ENCODE results near the gene CCSAP.
A peak's percentile ranks its signal among the peaks of the same experiment; 100 is the strongest.
"Not testable (repeated sequence)": the region's sequence is repeated elsewhere in the genome, so short reads cannot be mapped to it uniquely, and the experiment has no call there.

The CCSAP gene

GRCh38 chr1:229364207-229365065 lies 21.6 kb upstream of the CCSAP start:
- no peak for DNase-seq

DNA sequence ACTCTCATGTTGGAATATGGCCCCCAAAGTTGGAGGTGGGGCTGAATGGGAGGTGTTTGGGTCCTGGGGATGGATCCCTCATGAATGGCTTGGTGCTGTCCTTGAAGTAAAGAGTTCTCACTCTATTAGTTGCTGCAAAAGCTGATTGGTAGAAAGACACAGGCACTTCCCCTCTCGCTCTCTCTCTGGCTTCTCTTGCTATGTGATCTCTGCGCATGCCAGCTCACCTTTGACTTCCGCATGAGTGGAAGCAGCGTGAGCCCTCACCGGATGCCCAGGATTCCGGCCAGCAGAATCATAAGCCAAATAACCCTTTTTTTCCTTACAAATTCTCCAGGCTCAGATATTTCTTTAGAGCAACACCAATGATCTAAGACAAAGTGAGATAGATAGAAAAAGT lies 20.9 kb upstream of the CCSAP start:
- no peak for DNase-seq

GRCh38 chr1:229360420-229360819 lies 17.6 kb upstream of the CCSAP start:
- no peak for DNase-seq

DNA sequence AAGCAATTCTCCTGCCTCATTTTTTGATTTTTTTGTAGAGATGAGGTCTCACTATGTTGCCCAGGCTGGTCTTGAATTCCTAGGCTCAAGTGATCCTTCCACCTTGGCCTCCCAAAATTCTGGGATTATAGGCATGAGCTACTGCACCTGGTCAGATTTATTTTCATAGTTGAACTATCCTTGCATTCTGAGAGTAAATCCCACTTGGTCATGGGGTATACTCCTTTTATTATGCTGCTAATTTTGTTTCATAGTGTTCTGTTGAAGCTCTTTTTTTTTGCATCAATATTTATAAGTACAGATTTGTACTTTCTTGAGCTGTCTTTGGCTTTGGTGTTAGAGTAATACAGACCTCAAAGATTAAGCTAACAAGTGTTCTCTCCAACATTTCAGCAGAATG lies 12.8 kb upstream of the CCSAP start:
- no peak for DNase-seq

- DNase-seq: no peak
Observed at GRCh38 chr1:229354226-229354625, 11.4 kb upstream of the CCSAP start.

DNA sequence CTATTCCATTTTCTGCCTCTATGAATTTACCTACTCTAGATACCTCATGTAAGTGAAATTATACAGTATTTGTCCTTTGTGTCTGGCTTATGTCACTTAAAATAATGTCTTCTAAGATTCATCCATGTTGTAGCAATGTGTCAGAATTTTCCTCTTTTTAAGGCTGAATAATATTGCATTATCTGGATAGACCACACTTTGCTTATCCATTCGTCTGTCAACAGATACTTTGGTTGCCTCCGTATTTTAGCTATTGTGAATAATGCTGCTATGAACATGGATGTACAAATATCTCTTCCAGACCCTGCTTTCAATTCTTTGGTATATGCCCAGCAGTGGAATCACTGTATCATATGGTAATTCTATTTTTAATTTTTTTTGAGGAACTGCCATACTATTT lies 10.1 kb upstream of the CCSAP start:
- no peak for DNase-seq

DNA sequence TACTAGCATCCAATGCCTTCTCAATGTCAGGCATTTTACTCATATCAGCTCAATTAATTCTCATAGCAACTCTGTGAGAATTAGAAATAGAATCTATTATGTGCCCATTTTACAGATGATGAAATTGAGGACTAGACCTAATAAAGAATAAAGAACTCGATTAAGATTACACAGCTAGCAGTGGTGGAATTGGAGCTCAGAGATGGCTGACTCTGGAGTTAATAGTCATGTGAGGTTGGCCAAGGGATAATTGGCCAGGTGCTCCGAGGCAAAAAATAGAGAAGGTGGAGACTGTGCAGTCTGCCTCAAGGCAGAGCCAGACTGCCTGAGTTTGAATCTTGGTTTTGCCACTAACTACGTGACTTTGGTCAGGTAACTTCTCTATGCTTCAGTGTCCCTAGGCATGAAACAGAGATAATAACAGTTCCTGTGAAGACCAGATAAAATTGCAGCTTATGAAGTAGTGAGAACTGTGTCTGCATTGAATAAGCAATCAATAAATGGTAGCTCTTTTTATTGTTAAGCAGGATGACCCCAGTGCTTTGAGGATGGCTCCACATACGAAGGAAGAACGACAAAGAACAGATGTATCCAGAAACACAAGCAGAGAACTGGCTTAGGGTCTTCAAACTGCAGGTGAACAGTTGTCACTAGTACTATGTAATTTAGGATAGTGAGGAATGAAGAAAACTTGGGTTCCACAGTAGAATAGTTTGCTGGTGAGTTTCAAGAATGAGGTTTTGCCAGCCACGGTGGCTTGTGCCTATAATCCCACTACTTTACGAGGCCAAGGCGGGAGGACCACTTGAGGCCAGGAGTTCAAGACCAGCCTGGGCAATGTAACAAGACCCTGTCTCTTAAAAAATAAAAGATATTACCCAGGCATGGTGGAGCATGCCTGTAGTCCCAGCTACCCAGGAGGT lies 6.9 kb upstream of the CCSAP start:
- DNase-seq: no peak

- no peak for DNase-seq
Observed at GRCh38 chr1:229347528-229347927, 4.7 kb upstream of the CCSAP start.

DNA sequence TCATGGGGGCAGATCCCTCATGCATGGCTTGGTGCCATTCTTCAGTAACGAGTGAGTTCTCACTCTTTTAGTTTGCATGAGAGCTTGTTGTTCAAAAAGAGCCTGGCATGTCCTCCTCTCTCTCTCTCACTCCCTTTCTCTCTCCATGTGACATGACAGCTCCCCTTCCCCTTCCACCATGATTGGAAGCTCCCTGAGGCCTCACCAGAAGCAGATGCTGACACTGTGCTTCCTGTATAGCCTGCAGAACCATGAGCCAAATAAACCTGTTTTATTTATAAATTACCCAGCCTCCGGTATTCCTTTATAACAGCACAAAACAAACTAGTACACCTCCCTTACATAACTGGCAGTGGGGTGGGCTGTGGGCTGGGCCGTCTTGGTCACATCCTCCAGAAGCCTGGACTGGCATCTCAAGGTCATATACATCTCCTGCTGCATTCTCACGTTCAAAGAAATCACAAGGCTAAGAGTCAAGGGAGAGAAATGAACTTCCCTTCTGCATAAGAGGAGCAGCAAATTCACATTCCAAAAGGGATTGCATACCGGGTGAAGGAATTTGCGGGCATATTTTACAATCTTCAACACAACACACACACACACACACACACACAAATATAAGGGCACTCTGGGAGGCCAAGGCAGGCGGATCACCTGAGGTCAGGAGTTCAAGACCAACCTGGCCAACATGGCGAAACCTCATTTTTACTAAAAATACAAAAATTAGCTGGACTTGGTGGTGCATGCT lies 2.3 kb upstream of the CCSAP start:
- DNase-seq: no peak

- no peak for DNase-seq
Observed at GRCh38 chr1:229344139-229344538, 1.3 kb upstream of the CCSAP start.

GRCh38 chr1:229341774-229342655 lies 832 bp downstream of the CCSAP start:
- DNase-seq: peak; percentile 46

DNA sequence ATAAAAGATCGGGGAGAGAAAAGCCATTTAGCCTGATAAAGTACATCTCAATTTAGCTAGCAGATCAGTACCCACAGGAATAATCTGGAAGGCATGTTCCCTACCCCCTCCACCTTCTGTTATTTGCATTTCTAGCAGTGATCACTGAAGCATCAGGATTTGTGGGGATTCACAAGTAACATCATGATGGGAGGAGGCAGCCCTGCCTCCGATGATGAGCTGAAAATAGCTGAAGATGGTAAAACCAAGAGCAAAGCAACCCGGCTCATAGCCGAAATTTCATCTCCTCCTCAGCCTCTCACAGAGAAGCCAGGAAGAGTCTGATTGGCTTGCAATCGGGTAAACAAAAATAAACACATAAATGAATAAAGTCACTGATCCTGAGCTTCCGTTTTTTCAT lies 2.4 kb downstream of the CCSAP start:
- DNase-seq: no peak

- DNase-seq: no peak
Observed at GRCh38 chr1:229339520-229339919, 3.3 kb downstream of the CCSAP start.

DNA sequence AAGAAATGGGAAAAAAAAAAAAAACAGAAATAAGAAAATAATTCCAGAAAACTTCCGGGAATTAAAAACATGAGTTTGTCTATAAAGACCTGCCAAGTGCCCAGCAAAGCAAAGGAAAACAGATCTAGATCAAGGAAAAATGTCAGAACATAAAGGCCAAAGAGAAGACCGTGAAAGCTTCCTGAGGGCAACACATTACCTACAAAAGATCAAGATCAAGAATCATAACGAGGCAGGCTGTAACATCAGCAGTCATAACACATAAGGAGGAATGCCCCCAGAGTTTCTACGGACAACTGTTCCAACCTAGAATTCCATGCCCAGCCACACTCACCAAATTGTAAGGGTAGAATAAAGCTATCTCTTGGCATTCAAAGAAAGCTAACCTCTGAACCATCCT lies 3.8 kb downstream of the CCSAP start:
- DNase-seq: no peak

- no peak for DNase-seq
Observed at GRCh38 chr1:229336345-229336744, 6.5 kb downstream of the CCSAP start.

- no peak for DNase-seq
Observed at GRCh38 chr1:229334716-229335115, 8.1 kb downstream of the CCSAP start.

GRCh38 chr1:229334269-229334668 lies 8.6 kb downstream of the CCSAP start:
- no peak for DNase-seq

DNA sequence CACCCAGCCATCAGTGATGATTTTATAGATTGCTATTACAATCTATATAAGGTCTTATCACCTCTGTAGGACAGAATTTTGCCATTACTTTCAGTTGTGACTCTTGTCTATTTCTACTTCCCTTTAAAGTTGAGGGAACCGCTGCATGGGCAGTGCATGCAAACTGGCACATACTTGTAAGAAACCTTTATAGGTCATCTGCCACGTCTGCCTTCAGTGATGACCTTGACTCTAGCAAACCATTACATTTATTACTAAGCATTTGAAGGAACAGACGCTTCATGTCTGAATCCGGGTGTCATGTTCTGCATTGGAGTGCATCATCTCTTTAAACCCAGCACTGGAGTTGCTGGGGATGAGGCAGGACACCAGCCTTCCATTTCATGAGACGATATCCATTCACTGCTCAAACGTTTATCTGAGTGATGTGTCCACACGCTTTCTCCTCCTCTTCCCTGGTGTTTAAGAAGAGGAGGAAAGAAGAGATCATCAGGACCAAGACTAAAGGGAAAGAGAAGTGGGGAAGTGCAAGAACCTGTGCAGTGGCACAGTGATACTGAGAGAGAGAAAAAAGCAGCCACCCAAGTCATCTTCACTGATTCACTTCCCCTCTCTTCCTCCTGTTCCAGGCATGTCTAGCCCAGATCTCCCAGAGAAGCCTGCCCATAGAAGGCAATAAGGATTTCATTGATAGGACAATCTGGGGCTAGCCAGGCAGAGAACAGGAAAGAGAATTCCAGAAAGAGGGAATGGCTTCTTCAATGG lies 14.1 kb downstream of the CCSAP start:
- no peak for DNase-seq

- not testable (repeated sequence) for DNase-seq
Observed at GRCh38 chr1:229327765-229328164, 15.1 kb downstream of the CCSAP start.

DNA sequence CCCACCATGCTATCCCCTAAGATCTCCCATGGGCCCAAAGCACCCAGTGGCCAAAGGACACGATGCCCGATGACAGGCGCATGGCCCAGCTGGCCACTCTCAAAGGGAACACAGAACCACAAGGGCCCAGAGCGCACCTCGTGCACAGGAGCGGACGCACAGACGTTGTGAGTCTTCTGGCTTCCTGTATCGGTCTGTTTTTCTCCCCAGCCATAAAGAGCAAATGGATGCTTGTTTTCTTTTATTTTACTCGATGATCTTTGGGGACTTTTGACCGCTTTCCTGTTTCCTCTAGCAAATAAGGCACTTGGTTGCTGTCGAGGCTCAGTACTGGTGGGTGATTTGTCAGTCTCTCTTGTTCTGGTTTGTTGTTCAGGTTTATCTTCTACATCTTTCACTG lies 16.2 kb downstream of the CCSAP start:
- no peak for DNase-seq

DNA sequence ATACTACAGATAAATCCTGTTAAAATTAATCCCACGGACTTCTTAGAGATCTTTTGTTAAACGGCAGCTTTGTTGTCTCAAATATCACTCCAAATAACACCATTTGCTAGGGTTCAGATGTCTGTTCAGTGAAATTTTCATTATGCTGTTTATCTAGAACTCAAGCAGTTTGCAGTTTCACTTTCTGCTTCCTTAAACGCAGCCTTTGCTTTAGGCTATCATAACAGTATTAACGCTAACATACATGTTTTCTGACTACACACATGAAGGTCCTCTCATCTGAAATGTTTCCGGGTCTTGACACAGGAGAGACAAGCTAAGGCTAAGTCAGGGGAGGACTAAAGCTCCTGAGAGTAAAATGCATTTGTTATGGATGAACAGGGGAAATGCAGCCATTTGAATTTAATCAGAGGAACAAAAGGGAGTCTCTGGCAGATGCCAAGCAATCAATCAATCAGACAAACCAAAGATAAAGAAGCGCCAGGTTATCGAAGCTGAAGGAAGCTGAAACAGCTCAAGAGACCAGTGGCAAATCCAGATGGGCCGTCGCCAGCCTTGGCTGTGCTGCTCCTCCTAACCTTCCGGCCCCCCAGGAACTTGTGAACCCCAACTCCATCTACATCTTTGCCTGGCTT lies 16.9 kb downstream of the CCSAP start:
- DNase-seq: no peak
